ENCODE data around the gene ZNHIT2.

DNA sequence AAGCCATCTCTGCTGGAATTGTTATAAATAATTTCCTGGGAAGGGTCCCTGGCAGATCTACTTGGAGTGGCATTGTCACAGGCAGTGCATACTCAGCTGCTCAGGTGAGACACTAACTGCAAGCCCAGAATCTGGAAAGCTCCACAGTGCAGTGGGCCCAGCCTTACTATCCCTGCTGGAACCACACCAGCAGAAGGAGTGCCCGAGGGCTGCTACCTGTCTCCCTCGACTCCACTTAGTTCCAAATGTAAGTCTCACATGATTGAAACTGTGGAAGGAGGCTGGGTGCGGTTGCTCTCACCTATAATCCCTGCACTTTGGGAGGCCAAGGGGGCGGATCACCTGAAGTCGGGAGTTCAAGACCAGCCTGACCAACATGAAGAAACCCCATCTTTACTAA lies 31.2 kb upstream of the ZNHIT2 start:
- TF ChIP-seq, protein P1, sequence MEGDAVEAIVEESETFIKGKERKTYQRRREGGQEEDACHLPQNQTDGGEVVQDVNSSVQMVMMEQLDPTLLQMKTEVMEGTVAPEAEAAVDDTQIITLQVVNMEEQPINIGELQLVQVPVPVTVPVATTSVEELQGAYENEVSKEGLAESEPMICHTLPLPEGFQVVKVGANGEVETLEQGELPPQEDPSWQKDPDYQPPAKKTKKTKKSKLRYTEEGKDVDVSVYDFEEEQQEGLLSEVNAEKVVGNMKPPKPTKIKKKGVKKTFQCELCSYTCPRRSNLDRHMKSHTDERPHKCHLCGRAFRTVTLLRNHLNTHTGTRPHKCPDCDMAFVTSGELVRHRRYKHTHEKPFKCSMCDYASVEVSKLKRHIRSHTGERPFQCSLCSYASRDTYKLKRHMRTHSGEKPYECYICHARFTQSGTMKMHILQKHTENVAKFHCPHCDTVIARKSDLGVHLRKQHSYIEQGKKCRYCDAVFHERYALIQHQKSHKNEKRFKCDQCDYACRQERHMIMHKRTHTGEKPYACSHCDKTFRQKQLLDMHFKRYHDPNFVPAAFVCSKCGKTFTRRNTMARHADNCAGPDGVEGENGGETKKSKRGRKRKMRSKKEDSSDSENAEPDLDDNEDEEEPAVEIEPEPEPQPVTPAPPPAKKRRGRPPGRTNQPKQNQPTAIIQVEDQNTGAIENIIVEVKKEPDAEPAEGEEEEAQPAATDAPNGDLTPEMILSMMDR (IDR thresholded peaks at IDR 0.05) = no peak
- TF ChIP-seq POLR2A (IDR thresholded peaks at IDR 0.05) = no peak
